HG03575 (cell line): Measurements from ENCODE around the gene KRT20.
"Not testable (repeated sequence)": the region's sequence is repeated elsewhere in the genome, so short reads cannot be mapped to it uniquely, and the experiment has no call there.

Experiments used
- ATAC-seq: cut with Tn5 transposase; IDR thresholded peaks from one replicate; pipeline ENCODE4 v1.9.1; 2021; ENCODE audit not compliant: unreplicated experiment, insufficient number of reproducible peaks, low FRiP score; ENCODE audit errors: extremely low read depth

Gene KRT20

GRCh38 chr17:40858667-40859066, 26.4 kb downstream of the KRT20 start:
- not testable (repeated sequence) for ATAC-seq

DNA sequence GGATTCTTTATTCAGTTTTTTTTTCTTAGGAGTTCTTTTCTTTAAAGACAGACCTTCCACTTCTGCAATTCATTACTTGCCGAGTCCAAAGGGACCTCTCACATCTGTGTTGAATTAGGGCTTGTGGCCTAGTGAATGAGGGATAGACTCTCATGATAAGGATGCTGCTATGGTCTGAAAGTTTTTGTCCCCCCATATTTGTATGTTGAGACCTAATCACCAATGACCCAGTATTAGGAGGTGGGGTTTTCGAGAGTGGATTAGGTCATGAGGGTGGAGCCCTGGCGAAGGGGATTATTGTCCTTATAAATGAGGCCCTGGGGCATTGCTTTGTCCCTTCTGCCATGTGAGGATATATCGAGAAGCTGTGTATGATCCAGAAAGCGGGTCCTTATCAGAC, 27.5 kb downstream of the KRT20 start:
- ATAC-seq = no peak

DNA sequence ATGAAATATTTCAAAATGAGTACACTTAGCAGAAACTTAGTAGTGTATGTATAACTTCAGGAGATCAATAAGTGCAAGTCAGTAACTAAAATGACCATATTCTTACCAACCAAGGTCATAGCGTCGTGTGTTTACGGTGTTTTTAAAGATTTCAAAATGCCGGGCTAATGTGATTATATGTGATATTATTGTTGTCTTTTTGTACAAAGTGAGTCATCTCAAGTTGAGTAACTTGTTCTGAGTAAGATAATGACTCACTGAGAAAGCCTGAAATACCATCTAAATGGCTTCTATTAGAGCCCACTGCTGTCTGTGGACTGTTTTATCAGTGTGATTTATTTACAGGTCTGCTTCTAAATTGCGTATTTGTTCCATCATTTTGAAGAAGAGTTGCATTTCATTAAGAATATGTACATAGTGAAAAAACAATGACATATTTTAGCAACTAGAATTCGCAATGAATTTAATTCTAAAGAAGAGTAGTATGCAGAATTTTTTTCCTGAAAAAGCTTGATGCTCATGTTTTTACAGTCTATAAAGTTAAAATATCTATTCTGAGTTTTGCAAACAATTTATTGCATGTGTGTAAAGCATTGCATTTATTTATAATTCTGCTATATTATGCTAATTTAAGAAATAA, 30.7 kb downstream of the KRT20 start:
- no peak for ATAC-seq

DNA sequence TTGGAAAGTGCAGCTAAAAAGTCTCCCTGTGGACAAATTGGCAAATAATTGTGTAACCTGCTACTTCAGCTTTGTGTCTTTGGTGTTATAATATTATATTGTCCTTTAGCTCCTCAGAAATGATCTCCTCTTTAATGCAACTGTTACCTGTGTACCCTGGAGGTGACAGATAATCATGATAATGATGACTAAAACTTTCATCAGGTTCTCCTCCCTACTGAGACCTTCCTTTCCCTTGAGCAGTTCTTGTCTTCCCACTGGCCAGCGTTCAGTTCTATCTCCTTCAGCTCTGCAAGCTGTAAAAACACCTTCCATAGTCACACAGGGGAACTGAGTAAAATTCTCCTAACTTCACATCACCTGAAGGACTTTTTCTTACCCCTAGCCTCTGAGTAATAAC, 32.7 kb downstream of the KRT20 start:
- ATAC-seq = no peak

GRCh38 chr17:40850293-40850972, 34.6 kb downstream of the KRT20 start:
- no peak for ATAC-seq

GRCh38 chr17:40849723-40850122, 35.3 kb downstream of the KRT20 start:
- ATAC-seq = no peak

DNA sequence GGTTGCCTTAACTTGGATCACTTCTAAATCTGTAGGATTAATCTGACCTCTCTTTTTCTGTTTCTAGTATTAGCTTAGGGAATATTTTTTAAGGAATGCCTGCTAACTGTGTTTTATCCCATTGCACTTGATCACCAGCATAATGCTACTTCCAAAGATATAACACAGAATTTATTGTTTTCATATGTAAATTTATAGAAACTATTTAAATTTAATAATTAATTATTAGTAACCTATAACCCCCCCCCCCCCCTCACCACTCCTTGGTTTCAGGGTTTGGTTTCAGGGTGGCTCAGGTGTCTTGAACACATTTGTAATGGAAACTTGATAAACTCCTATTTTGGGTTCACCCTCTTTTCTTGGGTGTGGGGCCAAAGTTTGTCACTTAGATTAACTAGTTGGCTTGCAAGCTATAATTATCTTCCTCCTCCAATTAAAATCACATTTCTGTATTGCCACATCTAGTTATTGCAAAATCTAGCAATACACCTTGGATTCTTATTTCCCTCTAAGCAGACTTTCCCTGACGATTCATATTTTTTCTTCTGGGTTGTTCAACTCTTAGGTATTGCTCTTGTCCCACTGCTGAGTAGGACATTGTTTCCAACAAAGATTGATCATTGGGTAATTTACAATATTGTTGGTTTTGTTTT, 36.3 kb downstream of the KRT20 start:
- ATAC-seq = no peak

DNA sequence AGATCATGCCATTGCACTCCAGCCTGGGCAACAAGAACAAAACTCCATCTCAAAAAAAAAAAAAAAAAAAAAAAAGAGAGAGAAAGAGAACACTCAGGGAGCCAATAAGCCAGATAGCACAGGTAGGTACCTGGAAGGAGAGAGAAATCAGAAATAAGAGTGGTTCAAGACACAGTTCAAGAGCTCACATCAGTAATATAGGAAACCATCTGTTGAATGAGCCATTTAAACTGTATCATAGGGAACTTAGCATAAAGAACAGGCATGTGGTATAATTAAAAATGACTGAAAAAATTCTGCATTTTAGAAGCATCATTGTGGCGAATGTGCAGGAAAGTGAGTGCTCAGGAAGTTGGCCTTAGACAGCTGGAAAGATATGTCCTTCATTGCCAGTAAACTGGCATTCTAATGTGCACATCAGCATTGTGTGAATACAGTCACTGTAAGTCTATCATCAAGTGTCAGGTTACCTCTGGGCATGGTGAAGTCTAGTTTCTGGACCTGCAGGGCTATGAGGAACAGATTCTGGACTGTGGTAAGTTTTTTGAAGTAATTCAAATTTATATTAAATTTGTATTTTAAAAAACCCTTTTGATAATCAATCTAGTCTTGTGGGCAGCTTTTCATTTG, 38.4 kb downstream of the KRT20 start:
- no peak for ATAC-seq

DNA sequence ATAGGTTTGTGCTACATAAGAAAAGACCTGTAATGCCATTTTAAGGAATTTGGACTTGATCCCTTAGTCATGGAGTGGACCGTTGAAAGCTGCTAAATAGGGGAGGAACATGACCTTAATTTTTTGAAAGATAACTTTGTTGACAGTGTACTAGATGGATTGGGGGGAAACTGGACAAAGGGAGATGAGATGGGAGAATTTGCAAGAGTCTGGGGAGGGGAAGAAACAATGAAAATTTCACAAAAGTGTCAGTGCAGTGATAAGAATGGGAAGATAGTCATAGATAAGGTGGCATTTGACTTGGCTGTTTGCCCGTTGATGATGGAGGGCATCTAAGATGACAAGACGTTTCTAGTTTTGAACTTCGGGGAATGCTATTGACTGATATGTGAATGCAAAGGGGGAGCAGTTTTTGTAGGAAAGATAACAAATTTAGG, 40.4 kb downstream of the KRT20 start:
- ATAC-seq = no peak

DNA sequence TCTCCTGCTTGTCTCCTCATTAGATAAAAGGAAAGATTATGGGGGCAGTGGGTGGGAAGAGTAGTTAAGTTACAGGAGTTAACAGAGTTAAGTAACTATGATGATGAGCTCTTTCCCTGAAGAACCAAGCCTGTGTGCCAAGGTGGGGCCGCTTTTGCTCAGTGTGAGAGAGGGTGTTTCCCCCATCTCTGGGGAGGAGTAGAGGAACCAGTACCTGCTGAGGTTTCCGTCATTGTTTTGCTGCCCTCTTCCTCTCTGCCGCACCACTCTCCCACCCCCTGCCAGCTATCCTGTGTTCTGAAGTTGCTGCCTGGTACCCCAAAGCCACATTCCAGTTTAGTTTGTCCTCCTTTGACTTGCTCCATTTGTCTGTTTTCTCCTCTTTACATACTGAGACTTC, 41.8 kb downstream of the KRT20 start:
- no peak for ATAC-seq

DNA sequence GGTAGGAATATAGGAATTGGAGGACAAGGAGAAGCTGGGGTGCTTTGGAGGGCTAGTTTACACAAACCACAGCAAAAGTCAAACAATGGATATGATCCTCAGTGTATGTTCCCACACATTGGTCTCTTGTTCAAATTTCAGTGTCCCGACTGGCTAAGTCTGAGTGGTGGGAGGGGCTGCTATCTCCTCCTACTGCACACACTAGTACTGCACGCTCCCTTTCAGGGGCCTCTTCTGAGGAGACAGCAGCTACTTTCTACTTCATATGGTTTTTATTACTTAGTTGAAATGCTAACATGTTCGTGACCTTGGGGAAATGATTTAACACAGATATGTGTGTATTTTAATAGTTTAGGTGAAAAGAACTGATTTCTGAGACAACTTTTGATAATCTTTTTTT, 43.8 kb downstream of the KRT20 start:
- no peak for ATAC-seq

GRCh38 chr17:40839194-40839593, 45.8 kb downstream of the KRT20 start:
- no peak for ATAC-seq

- no peak for ATAC-seq
These were observed 49.0 kb downstream of the KRT20 start for GRCh38 chr17:40836020-40836419.

DNA sequence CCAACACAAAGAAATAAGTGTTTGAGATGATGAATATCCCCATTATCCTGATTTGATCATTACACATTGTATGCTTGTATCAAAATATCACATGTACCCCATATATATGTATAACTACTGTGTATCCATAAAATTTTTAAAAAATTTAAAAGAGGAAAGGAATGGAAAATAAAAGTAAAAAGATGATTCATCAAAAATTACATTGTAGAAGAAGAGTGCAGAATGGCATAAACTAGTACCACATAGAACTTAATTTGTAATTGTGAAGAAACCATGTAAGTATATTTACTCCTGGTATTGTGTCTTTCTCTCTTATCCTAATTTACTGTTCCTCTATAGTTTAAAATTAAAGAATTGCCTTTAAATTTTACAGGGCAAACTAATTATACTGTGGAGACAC, 51.2 kb downstream of the KRT20 start:
- no peak for ATAC-seq

DNA sequence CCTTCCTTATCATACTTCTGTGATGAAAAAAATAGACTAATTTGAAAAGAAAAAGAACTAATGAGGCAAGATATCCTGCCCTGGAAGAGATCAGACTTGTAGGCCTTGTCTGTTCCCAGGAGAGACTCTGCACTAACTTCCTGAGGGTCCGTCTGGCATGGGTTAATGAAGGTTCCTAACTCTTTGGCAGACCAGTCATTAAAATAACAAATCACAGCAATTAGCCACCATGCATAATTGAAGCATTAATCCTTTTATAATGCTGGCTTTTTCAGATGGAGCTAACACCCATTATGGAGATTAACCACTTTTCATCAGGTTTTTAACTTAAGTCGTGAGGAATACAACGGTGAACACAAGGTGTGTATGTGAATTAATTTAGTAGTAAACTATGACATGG, 52.2 kb downstream of the KRT20 start:
- no peak for ATAC-seq

DNA sequence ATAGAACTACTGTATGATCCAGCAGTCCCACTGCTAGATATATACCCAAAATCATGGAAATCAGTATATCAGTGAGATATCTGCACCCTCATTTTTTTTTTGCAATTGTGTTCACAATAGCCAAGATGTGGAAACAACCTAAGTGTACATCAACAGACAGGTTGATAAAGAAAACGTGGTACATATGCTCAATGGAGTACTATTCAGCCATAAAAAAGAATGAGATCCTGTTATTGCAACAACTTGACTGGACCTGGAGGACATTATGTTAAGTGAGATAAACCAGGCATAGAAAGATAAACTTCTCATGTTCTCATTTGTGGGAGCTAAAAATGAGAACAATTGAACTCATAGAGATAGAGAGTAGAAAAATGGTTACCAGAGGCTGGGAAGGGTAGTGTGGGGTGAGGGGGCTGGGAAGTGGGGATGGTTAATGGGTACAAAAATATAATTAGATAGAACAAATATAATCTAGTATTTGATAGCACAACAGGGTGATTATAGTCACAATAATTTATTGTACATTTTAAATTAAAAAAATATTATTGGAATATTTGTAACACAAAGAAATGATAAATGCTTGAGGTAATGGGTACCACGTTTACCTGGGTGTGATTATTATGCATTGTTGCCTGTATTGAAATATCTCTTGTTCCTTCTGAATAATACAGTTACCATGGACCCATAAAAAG, 54.8 kb downstream of the KRT20 start:
- no peak for ATAC-seq

DNA sequence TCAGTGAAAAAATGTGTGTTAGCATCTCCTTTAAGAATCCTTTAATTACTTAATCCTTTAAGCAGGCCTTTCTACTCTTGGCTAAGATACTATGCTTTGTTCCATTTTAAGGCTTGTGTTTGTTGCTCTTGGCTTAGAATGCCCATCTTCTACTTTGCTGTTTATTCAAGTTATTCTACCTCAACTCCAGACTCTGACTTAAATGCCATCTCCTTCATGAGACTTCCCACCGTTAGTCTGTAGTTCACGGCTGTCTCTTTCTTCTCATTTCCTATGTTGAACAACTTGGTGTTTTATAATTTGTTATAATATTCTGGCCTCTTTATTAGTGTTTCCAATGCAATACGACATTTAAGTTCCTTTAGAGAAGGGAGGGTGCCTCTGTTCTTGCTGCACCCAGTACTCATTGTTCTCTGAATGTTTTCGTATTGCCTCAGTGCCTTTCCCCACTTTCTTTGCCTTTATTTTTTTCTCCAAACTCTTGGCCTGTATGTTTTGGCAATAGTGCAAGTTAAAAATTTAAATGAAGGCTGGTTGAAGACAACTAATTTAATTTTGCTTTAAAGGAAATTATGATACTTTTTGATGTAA, 56.5 kb downstream of the KRT20 start:
- no peak for ATAC-seq

DNA sequence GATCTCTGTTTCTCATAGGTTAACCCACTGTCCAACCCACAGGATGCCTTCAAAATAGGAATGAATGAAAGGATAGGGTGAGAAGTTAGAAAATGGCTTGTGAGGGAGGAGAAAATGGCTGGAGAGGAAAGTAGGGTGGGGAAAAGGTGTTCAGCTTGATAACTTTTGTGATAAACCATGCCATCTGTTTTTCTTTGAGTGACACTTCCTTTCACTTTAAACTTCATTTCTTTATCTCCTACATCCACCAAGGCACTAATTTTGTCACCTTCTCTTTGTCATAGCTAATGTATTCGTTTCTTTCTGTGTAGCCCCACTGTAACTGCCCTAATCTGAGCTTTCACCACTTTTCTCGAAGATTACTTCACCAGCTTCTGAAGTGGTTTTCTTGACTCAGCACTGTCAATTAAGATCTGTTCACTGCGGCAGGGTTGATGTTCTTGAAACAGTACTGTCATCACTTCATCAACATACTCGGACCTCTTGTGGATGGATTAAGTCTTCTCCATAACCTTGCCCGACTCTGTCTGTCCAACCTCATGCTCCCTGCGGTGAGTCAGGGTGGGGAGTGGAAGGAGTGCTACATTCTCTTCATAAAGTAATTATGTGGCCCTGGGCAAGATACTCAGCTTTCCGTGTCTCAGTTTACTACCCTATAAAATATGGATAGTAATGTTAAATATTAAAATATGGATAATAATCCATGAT, 57.1 kb downstream of the KRT20 start:
- ATAC-seq = no peak
